Fibroblast of lung (primary cell): ENCODE results near the gene DISP3.

Source experiments
- EZH2 ChIP-seq: IDR thresholded peaks from 2 replicates; pipeline ENCODE4 v1.5.1; 2012; ENCODE audit warnings: low read length, control low read depth, mild to moderate bottlenecking; ENCODE audit errors: missing control alignments
- TF ChIP-seq, protein P1 (sequence below), 2 donors: IDR thresholded peaks in 1 of 2; conservative IDR thresholded peaks in 1 of 2; 1 replicate in 1 of 2; 2 replicates in 1 of 2; pipeline ENCODE4 v1.5.1; 2011 to 2012; ENCODE audit warnings: low read length in 2 of 2, control low read depth in 1 of 2, inconsistent platforms in 1 of 2, low read depth in 1 of 2, mild to moderate bottlenecking in 1 of 2

DNA sequence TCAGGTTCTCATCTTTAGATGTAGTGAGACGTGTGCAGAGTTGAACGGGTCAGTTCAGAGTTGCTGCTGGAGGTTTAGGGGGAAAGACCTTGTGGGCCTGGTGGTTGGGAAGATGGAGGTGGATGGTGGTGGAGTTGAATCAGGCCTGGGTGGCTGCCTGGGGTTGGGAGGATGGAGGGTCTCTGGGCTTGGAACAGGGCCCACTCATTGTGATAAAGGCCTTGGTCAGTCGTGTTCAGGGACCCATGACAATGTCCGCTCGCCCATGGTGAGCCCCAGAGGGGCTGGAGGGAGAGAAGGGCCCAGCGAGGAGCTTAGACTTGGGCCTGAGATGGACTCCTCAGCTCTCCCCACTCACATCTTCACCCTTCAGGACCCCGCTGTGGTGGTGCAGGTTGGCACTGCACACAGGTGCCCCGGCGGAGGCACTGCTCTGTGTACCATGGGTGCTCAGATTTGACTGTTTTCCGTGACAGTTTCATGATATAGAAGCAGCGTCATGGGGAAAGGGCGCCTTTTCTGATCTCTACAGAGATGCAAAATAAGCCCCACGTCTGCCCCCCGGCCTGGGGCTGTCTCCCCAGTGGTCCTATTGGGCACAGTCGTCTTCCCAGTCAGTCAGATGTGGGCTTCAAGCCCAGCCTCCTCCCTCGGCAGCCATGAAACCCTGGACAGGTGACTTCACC, 39.2 kb downstream of the DISP3 start:
- TF ChIP-seq, protein P1, sequence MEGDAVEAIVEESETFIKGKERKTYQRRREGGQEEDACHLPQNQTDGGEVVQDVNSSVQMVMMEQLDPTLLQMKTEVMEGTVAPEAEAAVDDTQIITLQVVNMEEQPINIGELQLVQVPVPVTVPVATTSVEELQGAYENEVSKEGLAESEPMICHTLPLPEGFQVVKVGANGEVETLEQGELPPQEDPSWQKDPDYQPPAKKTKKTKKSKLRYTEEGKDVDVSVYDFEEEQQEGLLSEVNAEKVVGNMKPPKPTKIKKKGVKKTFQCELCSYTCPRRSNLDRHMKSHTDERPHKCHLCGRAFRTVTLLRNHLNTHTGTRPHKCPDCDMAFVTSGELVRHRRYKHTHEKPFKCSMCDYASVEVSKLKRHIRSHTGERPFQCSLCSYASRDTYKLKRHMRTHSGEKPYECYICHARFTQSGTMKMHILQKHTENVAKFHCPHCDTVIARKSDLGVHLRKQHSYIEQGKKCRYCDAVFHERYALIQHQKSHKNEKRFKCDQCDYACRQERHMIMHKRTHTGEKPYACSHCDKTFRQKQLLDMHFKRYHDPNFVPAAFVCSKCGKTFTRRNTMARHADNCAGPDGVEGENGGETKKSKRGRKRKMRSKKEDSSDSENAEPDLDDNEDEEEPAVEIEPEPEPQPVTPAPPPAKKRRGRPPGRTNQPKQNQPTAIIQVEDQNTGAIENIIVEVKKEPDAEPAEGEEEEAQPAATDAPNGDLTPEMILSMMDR (conservative IDR thresholded peaks at IDR 0.05 in 1 of 2, IDR thresholded peaks at IDR 0.05 in 1 of 2; ENCODE audit: low read depth in 1 of 2, low read length in 2 of 2) = no peak
- no peak for TF ChIP-seq EZH2
